IMR-90 (cell line): Measurements from ENCODE around the gene TNFRSF11A. TPM values are rescaled to one million over a fixed set of nuclear protein-coding genes. Genes with fewer than 3 reads are reported as not detected.

Experiments used
- ATAC-seq: fragments of 200-7000 bp; cut with Tn5 transposase; 2 replicates; pipeline ENCODE4 v1.9.1; 2020; ENCODE audit warnings: low read depth, mild to moderate bottlenecking, moderate library complexity
- BruUV-seq: library from RNA; stranded (reverse); fragments of 400-500 nt; replicated peaks from 2 replicates; lab custom pipeline; 2021; lab: Mats Ljungman, UMichigan
- CTCF ChIA-PET: fragments of 300-600 bp; formaldehyde crosslinking; extraction: SDS; loops from one replicate; lab custom pipeline; 2021; ENCODE audit warnings: antibody characterized with exemption; lab: Yijun Ruan, JAX
- POLR2A ChIA-PET: fragments of 300-600 bp; sonication (Branson Sonifier 250); formaldehyde crosslinking; loops from one replicate; lab custom pipeline; 2022; ENCODE audit warnings: antibody characterized with exemption; ENCODE audit not compliant: unreplicated experiment; lab: Charles Lee
- DNase-seq: peaks from one replicate; pipeline ENCODE4 v3.0.0; 2013
- H2AFZ ChIP-seq: replicated peaks from 2 replicates; pipeline ENCODE3; 2013; ENCODE audit warnings: low read length, mild to moderate bottlenecking; ENCODE audit not compliant: poor library complexity
- H2AK5ac ChIP-seq: 2 replicates; pipeline ENCODE4 v1.6.1; 2013; ENCODE audit warnings: low read depth, low read length, inconsistent platforms
- H2AK9ac ChIP-seq: replicated peaks from 2 replicates; pipeline ENCODE3; 2013; ENCODE audit warnings: mild to moderate bottlenecking, low read depth, low read length, moderate library complexity; ENCODE audit not compliant: poor library complexity
- H2BK120ac ChIP-seq: 2 replicates; pipeline ENCODE4 v1.6.1; 2013; ENCODE audit warnings: low read depth, low read length, inconsistent platforms
- H2BK15ac ChIP-seq: 3 replicates; pipeline ENCODE4 v1.6.1; 2013; ENCODE audit warnings: low read depth, low read length, inconsistent platforms
- H2BK20ac ChIP-seq: 2 replicates; pipeline ENCODE4 v1.6.1; 2013; ENCODE audit warnings: low read depth, mild to moderate bottlenecking, inconsistent platforms, low read length, moderate library complexity
- H2BK5ac ChIP-seq: 2 replicates; pipeline ENCODE4 v1.6.1; 2013; ENCODE audit warnings: mild to moderate bottlenecking, low read depth, low read length, inconsistent platforms; ENCODE audit not compliant: poor library complexity, severe bottlenecking
- H3K14ac ChIP-seq: replicated peaks from 2 replicates; pipeline ENCODE4 v1.6.1; 2013; ENCODE audit warnings: low read depth, low read length, inconsistent platforms
- H3K18ac ChIP-seq: 2 replicates; pipeline ENCODE4 v1.6.1; 2013; ENCODE audit warnings: low read depth, low read length, control low read depth
- H3K23ac ChIP-seq: 2 replicates; pipeline ENCODE4 v1.6.1; 2013; ENCODE audit warnings: low read depth, low read length, inconsistent platforms
- H3K27ac ChIP-seq: 2 replicates; pipeline ENCODE4 v1.5.1; 2013; ENCODE audit warnings: mild to moderate bottlenecking, control low read depth, low read length; ENCODE audit not compliant: insufficient read depth
- H3K27me3 ChIP-seq: 2 replicates; pipeline ENCODE4 v1.6.1; 2013; ENCODE audit warnings: low read length; ENCODE audit not compliant: control insufficient read depth, insufficient read depth
- H3K36me3 ChIP-seq: 2 replicates; pipeline ENCODE4 v1.6.1; 2013; ENCODE audit warnings: low read length, mixed read lengths; ENCODE audit not compliant: control insufficient read depth, insufficient read depth
- H3K4ac ChIP-seq: 2 replicates; pipeline ENCODE4 v1.6.1; 2013; ENCODE audit warnings: low read depth, low read length, inconsistent platforms
- H3K4me1 ChIP-seq: 2 replicates; pipeline ENCODE4 v1.6.1; 2013; ENCODE audit warnings: low read length, mixed read lengths; ENCODE audit not compliant: control insufficient read depth, insufficient read depth
- H3K4me2 ChIP-seq: 2 replicates; pipeline ENCODE4 v1.6.1; 2013; ENCODE audit warnings: low read depth, mild to moderate bottlenecking, control low read depth, low read length, moderate library complexity
- H3K4me3 ChIP-seq: 2 replicates; pipeline ENCODE4 v1.5.1; 2013; ENCODE audit warnings: low read depth, mild to moderate bottlenecking, control low read depth, low read length, moderate library complexity; ENCODE audit not compliant: insufficient read depth
- H3K56ac ChIP-seq: 2 replicates; pipeline ENCODE4 v1.6.1; 2013; ENCODE audit warnings: low read length, inconsistent platforms; ENCODE audit not compliant: insufficient read depth; ENCODE audit errors: extremely low read depth
- H3K79me1 ChIP-seq, 2 experiments: 2 replicates each; pipeline ENCODE4 v1.6.1; 2013; ENCODE audit warnings: low read length in 2 of 2, inconsistent platforms in 1 of 2, low read depth in 1 of 2
- H3K9ac ChIP-seq: 2 replicates; pipeline ENCODE4 v1.6.1; 2013; ENCODE audit warnings: low read depth, low read length, control low read depth
- H3K9me1 ChIP-seq: 2 replicates; pipeline ENCODE4 v1.6.1; 2013; ENCODE audit warnings: low read length, inconsistent platforms; ENCODE audit not compliant: insufficient read depth
- H3K9me3 ChIP-seq: 2 replicates; pipeline ENCODE4 v1.6.1; 2013; ENCODE audit warnings: low read length; ENCODE audit not compliant: control insufficient read depth, insufficient read depth
- H4K20me1 ChIP-seq: 2 replicates; pipeline ENCODE4 v1.6.1; 2013; ENCODE audit warnings: low read length, inconsistent platforms; ENCODE audit not compliant: insufficient read depth
- H4K5ac ChIP-seq: 2 replicates; pipeline ENCODE4 v1.6.1; 2013; ENCODE audit warnings: mild to moderate bottlenecking, low read depth, low read length, control low read depth
- H4K8ac ChIP-seq, 2 experiments: 2 replicates each; pipeline ENCODE4 v1.6.1; 2013; ENCODE audit warnings: low read depth in 2 of 2, low read length in 2 of 2, control low read depth in 1 of 2, inconsistent platforms in 1 of 2
- H4K91ac ChIP-seq: 2 replicates; pipeline ENCODE4 v1.6.1; 2013; ENCODE audit warnings: low read depth, low read length, inconsistent platforms; ENCODE audit not compliant: insufficient read depth
- BHLHE40 ChIP-seq: fragments of 150-350 bp; IDR thresholded peaks from 2 replicates; pipeline ENCODE4 v1.6.1; 2016; ENCODE audit warnings: mild to moderate bottlenecking, low read depth, low read length
- CEBPB ChIP-seq: IDR thresholded peaks from 2 replicates; pipeline ENCODE4 v1.6.1; 2012; ENCODE audit warnings: low read depth, low read length, improper control_type of control experiment
- FOS ChIP-seq: fragments of 150-350 bp; IDR thresholded peaks from 2 replicates; pipeline ENCODE4 v1.6.1; 2016; ENCODE audit warnings: low read depth, low read length
- MAFK ChIP-seq: IDR thresholded peaks from 2 replicates; pipeline ENCODE4 v1.6.1; 2012; ENCODE audit warnings: low read depth, low read length, improper control_type of control experiment
- MAZ ChIP-seq: IDR thresholded peaks from 2 replicates; pipeline ENCODE4 v1.6.1; 2012; ENCODE audit warnings: low read depth, mild to moderate bottlenecking, low read length, improper control_type of control experiment, moderate library complexity, borderline replicate concordance
- MXI1 ChIP-seq: IDR thresholded peaks from 2 replicates; pipeline ENCODE4 v1.6.1; 2012; ENCODE audit warnings: low read depth, mild to moderate bottlenecking, low read length, moderate library complexity, borderline replicate concordance
- NFE2L2 ChIP-seq: fragments of 150-350 bp; IDR thresholded peaks from 2 replicates; pipeline ENCODE4 v1.6.1; 2016; ENCODE audit warnings: low read depth, mild to moderate bottlenecking, low read length
- POLR2A ChIP-seq: IDR thresholded peaks from 2 replicates; pipeline ENCODE4 v1.6.1; 2012; ENCODE audit warnings: mild to moderate bottlenecking, low read depth, low read length
- RAD21 ChIP-seq: IDR thresholded peaks from 2 replicates; pipeline ENCODE4 v1.6.1; 2012; ENCODE audit warnings: low read length, improper control_type of control experiment
- RFX5 ChIP-seq: IDR thresholded peaks from 2 replicates; pipeline ENCODE4 v1.8.0; 2012; ENCODE audit warnings: low read depth, mild to moderate bottlenecking, low read length, moderate library complexity
- SMC3 ChIP-seq: fragments of 150-350 bp; IDR thresholded peaks from 2 replicates; pipeline ENCODE4 v1.6.1; 2016; ENCODE audit warnings: low read depth, mild to moderate bottlenecking, antibody characterized with exemption, low read length, moderate library complexity
- USF2 ChIP-seq: fragments of 150-350 bp; IDR thresholded peaks from 2 replicates; pipeline ENCODE4 v1.6.1; 2017; ENCODE audit warnings: mild to moderate bottlenecking, antibody characterized with exemption, low read length, low read depth
- dilution Hi-C: fragments of 300-500 bp; cut with HindIII; formaldehyde crosslinking; loops from one replicate; pipeline ENCODE4 v1.14.3; 2018; ENCODE audit warnings: low sequenced_read_pairs; ENCODE audit not compliant: unreplicated experiment
- in situ Hi-C: fragments of 300-500 bp; cut with MboI; formaldehyde crosslinking; loops from 3 replicates; pipeline ENCODE4 v1.14.3; 2019; ENCODE audit warnings: low sequenced_read_pairs, inconsistent platforms, mixed read lengths
- intact Hi-C: fragments of 100-400 bp; cut with micrococcal nuclease; formaldehyde crosslinking; loops from 2 replicates; pipeline ENCODE4 v1.10.0; 2022
- polyA plus RNA-seq, 3 experiments: library from polyadenylated mRNA; depleted of rRNA; stranded (reverse); fragments of >200 nt; gene quantifications; 2 replicates each; pipeline ENCODE4 v1.2.3, GENCODE V29; 2012; ENCODE audit warnings: low replicate concordance in 1 of 3
- total RNA-seq: library from RNA; depleted of rRNA; stranded (reverse); fragments of >200 nt; gene quantifications from 2 replicates; pipeline ENCODE4 v1.2.3, GENCODE V29; 2012
- TF ChIP-seq, protein P1 (sequence below): fragments of 150-350 bp; IDR thresholded peaks from 2 replicates; pipeline ENCODE4 v1.6.1; 2016; ENCODE audit warnings: low read depth, mild to moderate bottlenecking, low read length, moderate library complexity, borderline replicate concordance

Gene TNFRSF11A
- total and polyA plus RNA-seq, 2 of the 4 experiments (the other 2 are of a cell fraction) = under 0.01 TPM; not detected in 1

GRCh38 chr18:62294073-62294472, 31.0 kb upstream of the TNFRSF11A start:
- Histone ChIP-seq H2BK15ac (no peak overlapping the region), H3K27ac (no peak overlapping the region), H3K9me3 (no peaks in the 10 kb centered on the region), H2BK120ac (no peak overlapping the region), H3K4me2 (no peak overlapping the region), H3K9me1 (peaks cover 3% of the 10 kb centered on the region; the same call in 1 of the 2 replicates), H3K56ac (no peak overlapping the region), H3K23ac (no peak overlapping the region), H3K79me1 (no peaks in the 10 kb centered on the region; a peak in 1 of 4 replicates), H3K27me3 (no peaks in the 10 kb centered on the region), H2BK20ac (no peak overlapping the region), H4K5ac (no peak overlapping the region), H2AFZ (no peak overlapping the region), H2AK9ac (no peak overlapping the region), H2BK5ac (no peak overlapping the region), H3K9ac (no peak overlapping the region), H3K4ac (no peak overlapping the region), H4K8ac (no peak overlapping the region), H3K18ac (no peak overlapping the region), H3K4me1 (no peaks in the 10 kb centered on the region), H3K36me3 (peaks cover 5% of the 10 kb centered on the region; the same call in 1 of the 2 replicates), H4K91ac (no peak overlapping the region), H2AK5ac (no peak overlapping the region), H4K20me1 (no peaks in the 10 kb centered on the region), H3K4me3 (no peak overlapping the region), H3K14ac (no peak overlapping the region)
- BruUV-seq = no TSS peak
- DNase-seq (no peak), ATAC-seq (no peak)
- TF ChIP-seq RFX5 (no peak), FOS (no peak), SMC3 (no peak), MXI1 (no peak), CEBPB (no peak), MAFK (no peak), BHLHE40 (no peak), USF2 (no peak), RAD21 (no peak), MAZ (no peak), NFE2L2 (no peak), POLR2A (no peak)
- TF ChIP-seq, protein P1, sequence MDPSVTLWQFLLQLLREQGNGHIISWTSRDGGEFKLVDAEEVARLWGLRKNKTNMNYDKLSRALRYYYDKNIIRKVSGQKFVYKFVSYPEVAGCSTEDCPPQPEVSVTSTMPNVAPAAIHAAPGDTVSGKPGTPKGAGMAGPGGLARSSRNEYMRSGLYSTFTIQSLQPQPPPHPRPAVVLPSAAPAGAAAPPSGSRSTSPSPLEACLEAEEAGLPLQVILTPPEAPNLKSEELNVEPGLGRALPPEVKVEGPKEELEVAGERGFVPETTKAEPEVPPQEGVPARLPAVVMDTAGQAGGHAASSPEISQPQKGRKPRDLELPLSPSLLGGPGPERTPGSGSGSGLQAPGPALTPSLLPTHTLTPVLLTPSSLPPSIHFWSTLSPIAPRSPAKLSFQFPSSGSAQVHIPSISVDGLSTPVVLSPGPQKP = no peak
- ChIA-PET POLR2A (no interaction called here), CTCF (no interaction called here)
- in situ Hi-C loops (loop anchor here (25.0 kb wide), 1 partner anchor 268 kb away; no protein-coding TSS in a partner anchor), dilution Hi-C loops (no loop called here), intact Hi-C loops (no loop called here)
